Small intestine (tissue), 7 donors: ENCODE results near the gene DENND2C. TPM values are rescaled to one million over a fixed set of nuclear protein-coding genes. Genes with fewer than 3 reads are reported as not detected.

Experiments used
- DNase-seq, 2 donors: peaks; one replicate each; pipeline versions ENCODE4 v3.0.0 to v3.0.0-alpha.2; 2013
- FAIRE-seq: peaks from 2 replicates; lab custom pipeline; 2012; peaks lifted over from hg19 to GRCh38; lab: Jason Lieb, UNC
- H3K27ac ChIP-seq, 3 donors: one replicate each; pipeline ENCODE4 v1.5.1; 2013; ENCODE audit warnings: low read length in 2 of 3, mild to moderate bottlenecking in 2 of 3, control low read depth in 1 of 3, inconsistent platforms in 1 of 3, low read depth in 1 of 3, moderate library complexity in 1 of 3
- H3K27me3 ChIP-seq, 3 donors: one replicate each; pipeline ENCODE4 v1.6.1; 2013; ENCODE audit warnings: low read length in 3 of 3, inconsistent platforms in 1 of 3; ENCODE audit not compliant: control insufficient read depth in 3 of 3, insufficient read depth in 3 of 3
- H3K36me3 ChIP-seq, 3 donors: one replicate each; pipeline ENCODE4 v1.6.1; 2013; ENCODE audit warnings: low read length in 3 of 3, inconsistent platforms in 1 of 3, low read depth in 1 of 3, mild to moderate bottlenecking in 1 of 3, moderate library complexity in 1 of 3; ENCODE audit not compliant: control insufficient read depth in 3 of 3, insufficient read depth in 2 of 3
- H3K4me1 ChIP-seq, 3 donors: one replicate each; pipeline ENCODE4 v1.6.1; 2013; ENCODE audit warnings: low read length in 2 of 3, inconsistent platforms in 1 of 3, low read depth in 1 of 3, mild to moderate bottlenecking in 1 of 3, moderate library complexity in 1 of 3; ENCODE audit not compliant: control insufficient read depth in 3 of 3, insufficient read depth in 2 of 3
- H3K4me3 ChIP-seq, 3 donors: one replicate each; pipeline ENCODE4 v1.5.1; 2013; ENCODE audit warnings: low read length in 3 of 3, control low read depth in 1 of 3, inconsistent platforms in 1 of 3, low read depth in 1 of 3, mild to moderate bottlenecking in 1 of 3, moderate library complexity in 1 of 3
- H3K9me3 ChIP-seq, 2 donors: one replicate each; pipeline ENCODE4 v1.6.1; 2013; ENCODE audit warnings: low read depth in 1 of 2, low read length in 1 of 2; ENCODE audit not compliant: control insufficient read depth in 2 of 2, insufficient read depth in 1 of 2
- WGBS, 3 donors: extraction: QIAGEN DNeasy Blood & Tissue Kit; methylation state at CpG; one replicate each; pipeline ENCODE4 v1.1.7; 2013; 5-methylcytosine and 5-hydroxymethylcytosine counted together
- polyA plus RNA-seq, 4 donors: library from polyadenylated mRNA; stranded (reverse) in 3 of 4; unstranded in 1 of 4; fragments of 200-250 nt in 3 of 4; fragments of 120-200 nt in 1 of 4; gene quantifications; one replicate each; pipeline versions ENCODE4 v1.2.1 to v1.2.3, GENCODE V29; 2013
- donor health status: healthy with polysubstance abuse.
- donor health status: control.
- donor health status: control.
- donor health status: Bipolar disorder and iron deficiency.
- donor health status: healthy.

The DENND2C gene
- polyA plus RNA-seq, 4 donors: 0.27 to 0.61 (median 0.54) TPM; not detected in 1

GRCh38 chr1:114692947-114693346 is 23.1 kb upstream of the DENND2C start:
- Histone ChIP-seq H3K27ac (no peak overlapping the region), H3K4me3 (no peak overlapping the region), H3K27me3 (no peaks in the 10 kb centered on the region), H3K36me3 (no peaks in the 10 kb centered on the region), H3K4me1 (no peaks in the 10 kb centered on the region), H3K9me3 (no peaks in the 10 kb centered on the region)
- FAIRE-seq (no peak), DNase-seq (no peak)
- WGBS, 3 donors: 87 to 91% (median 88%) methylated on average over 3 of the region's 3 CpGs

- Histone ChIP-seq H3K27ac (no peak overlapping the region), H3K9me3 (no peaks in the 10 kb centered on the region), H3K4me3 (no peak overlapping the region), H3K4me1 (no peaks in the 10 kb centered on the region), H3K36me3 (no peaks in the 10 kb centered on the region), H3K27me3 (peaks cover 0 to 2% (median 0%) of the 10 kb centered on the region in 3 donors)
- FAIRE-seq (no peak), DNase-seq (no peak)
- WGBS, 3 donors: 72 to 87% (median 80%) methylated on average over 2 of the region's 2 CpGs
These were observed 21.2 kb upstream of the DENND2C start for GRCh38 chr1:114691061-114691460.

DNA sequence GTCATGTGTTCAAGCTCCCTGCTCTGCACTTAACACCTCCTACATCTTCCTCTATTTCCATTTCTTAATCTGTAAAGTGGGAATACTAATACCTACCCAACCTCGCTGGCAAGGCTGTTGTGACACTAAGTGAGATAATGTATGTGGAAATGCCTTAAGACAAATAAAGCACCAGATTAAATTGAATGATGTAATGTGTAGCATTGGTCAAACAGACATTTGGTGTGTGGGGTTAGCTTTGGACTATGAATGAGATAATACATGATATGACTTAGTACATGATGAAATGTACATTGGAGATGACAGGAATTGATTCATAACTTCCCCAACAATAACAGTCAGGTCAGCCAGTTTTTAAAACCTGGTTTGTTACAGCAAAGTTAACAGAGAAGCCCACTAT is 20.3 kb upstream of the DENND2C start:
- no peaks in the 10 kb centered on the region for H3K9me3 ChIP-seq
- H3K4me3 ChIP-seq: no peak overlapping the region
- 76 to 83% (median 77%) methylated on average over 1 of the region's 1 CpG for WGBS, 3 donors
- no peak for DNase-seq
- H3K4me1 ChIP-seq: no peaks in the 10 kb centered on the region
- FAIRE-seq: no peak
- no peak overlapping the region for H3K27ac ChIP-seq
- no peaks in the 10 kb centered on the region for H3K36me3 ChIP-seq
- peaks cover 0 to 2% (median 0%) of the 10 kb centered on the region in 3 donors for H3K27me3 ChIP-seq

DNA sequence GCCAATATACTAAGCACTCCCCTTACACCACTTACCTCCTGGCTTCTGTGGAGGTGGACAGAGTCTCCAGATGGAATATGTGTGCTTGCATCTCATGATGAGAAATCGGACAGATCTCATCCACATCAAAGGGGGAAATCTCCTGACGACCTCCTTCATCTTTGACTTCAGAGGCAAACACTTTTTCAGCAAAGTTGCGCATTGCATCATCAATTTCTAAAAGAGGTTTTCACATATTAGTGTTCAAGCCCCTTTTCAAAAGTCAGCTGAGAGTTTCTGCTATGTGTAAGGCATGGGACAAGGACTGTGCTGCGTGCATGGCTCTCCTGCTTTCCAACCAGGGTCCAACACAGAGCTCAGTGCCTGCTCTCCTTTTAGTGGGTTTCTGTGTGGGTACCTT is 18.7 kb upstream of the DENND2C start:
- Histone ChIP-seq H3K9me3 (no peaks in the 10 kb centered on the region), H3K27ac (no peak overlapping the region), H3K36me3 (no peaks in the 10 kb centered on the region), H3K4me1 (no peaks in the 10 kb centered on the region), H3K4me3 (no peak overlapping the region), H3K27me3 (peaks cover 0 to 2% (median 0%) of the 10 kb centered on the region in 3 donors)
- FAIRE-seq: no peak
- no peak for DNase-seq
- 74 to 89% (median 85%) methylated on average over 4 of the region's 4 CpGs for WGBS, 3 donors

- DNase-seq (no peak), FAIRE-seq (no peak)
- Histone ChIP-seq H3K4me1 (no peaks in the 10 kb centered on the region), H3K27me3 (peaks cover 0 to 2% (median 0%) of the 10 kb centered on the region in 3 donors), H3K27ac (no peak overlapping the region), H3K9me3 (no peaks in the 10 kb centered on the region), H3K36me3 (no peaks in the 10 kb centered on the region), H3K4me3 (no peak overlapping the region)
- WGBS, 3 donors: 85 to 86% (median 85%) methylated on average over 5 of the region's 5 CpGs
These were observed 16.0 kb upstream of the DENND2C start for GRCh38 chr1:114685851-114686250.

GRCh38 chr1:114677691-114678090 is 7.8 kb upstream of the DENND2C start:
- no peaks in the 10 kb centered on the region for H3K9me3 ChIP-seq
- 81 to 83% (median 82%) methylated on average over 5 of the region's 5 CpGs for WGBS, 3 donors
- FAIRE-seq: no peak

GRCh38 chr1:114676115-114676514 is 6.3 kb upstream of the DENND2C start:
- H3K27ac ChIP-seq: no peak overlapping the region
- H3K4me3 ChIP-seq: no peak overlapping the region
- H3K36me3 ChIP-seq: no peaks in the 10 kb centered on the region
- peaks cover 0 to 9% (median 0%) of the 10 kb centered on the region in 3 donors for H3K27me3 ChIP-seq
- H3K4me1 ChIP-seq: no peaks in the 10 kb centered on the region
- DNase-seq: no peak
- 73 to 93% (median 88%) methylated on average over 1 of the region's 1 CpG for WGBS, 3 donors
- no peak for FAIRE-seq
- no peaks in the 10 kb centered on the region for H3K9me3 ChIP-seq

More at GRCh38 chr1:114677691-114678090, 7.8 kb upstream of the DENND2C start:
- Histone ChIP-seq H3K4me3 (no peak overlapping the region), H3K27ac (no peak overlapping the region), H3K4me1 (no peaks in the 10 kb centered on the region), H3K36me3 (no peaks in the 10 kb centered on the region), H3K27me3 (peaks cover 0 to 9% (median 0%) of the 10 kb centered on the region in 3 donors)
- no peak for DNase-seq

GRCh38 chr1:114671939-114672275 is 2.1 kb upstream of the DENND2C start:
- Histone ChIP-seq H3K27ac (no peak overlapping the region), H3K9me3 (no peaks in the 10 kb centered on the region), H3K36me3 (no peaks in the 10 kb centered on the region), H3K4me1 (peaks cover 0 to 5% (median 3%) of the 10 kb centered on the region in 3 donors), H3K27me3 (peaks cover 0 to 13% (median 0%) of the 10 kb centered on the region in 3 donors), H3K4me3 (no peak overlapping the region)
- no peak for FAIRE-seq
- WGBS, 3 donors: 68 to 85% (median 76%) methylated on average over 7 of the region's 7 CpGs
- no peak for DNase-seq
